HG02884 (cell line): ENCODE results near the gene ITPKC.

Experiments
- ATAC-seq: cut with Tn5 transposase; IDR thresholded peaks from one replicate; pipeline ENCODE4 v1.9.1; 2021; ENCODE audit warnings: mild to moderate bottlenecking, moderate library complexity; ENCODE audit not compliant: unreplicated experiment

ITPKC gene

DNA sequence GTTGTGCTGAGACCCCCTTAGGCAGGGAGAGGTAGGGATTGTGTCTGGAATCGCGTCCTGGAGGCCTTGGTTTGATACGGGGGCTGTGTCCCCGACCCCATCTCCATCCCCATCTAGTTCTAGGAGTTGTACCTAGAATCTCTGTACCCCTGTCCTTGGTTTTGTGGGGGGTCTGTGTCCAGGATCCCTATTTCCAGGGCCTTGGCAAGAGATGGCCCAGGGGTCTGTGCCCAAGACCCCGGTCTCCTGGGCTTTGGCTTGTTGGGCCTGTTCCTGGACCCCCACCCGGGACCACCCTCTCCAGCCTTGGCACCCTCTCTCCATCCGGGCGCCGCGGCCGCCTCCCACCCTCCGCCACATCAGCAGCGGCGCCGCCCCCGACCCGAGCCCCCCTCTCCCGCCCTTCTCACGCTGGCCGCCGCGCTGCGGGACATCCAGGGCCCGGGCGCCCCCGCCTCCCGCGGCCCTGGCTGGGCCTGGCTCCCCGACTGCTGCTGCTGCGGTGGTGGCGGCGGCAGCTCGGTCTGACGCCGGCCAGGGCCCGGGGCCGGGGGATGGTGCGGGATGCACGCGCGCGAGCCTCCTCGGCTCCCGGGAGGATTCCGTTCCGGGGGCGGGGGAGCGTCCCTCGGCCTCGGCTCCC, 26.7 kb upstream of the ITPKC start, which contains the start of gene NUMBL:
TSS of gene NUMBL (minus strand) at position 602 of the 643 bp plus-strand sequence. CDS start at position 434, 168 bp downstream.
- ATAC-seq = peak; percentile 38

DNA sequence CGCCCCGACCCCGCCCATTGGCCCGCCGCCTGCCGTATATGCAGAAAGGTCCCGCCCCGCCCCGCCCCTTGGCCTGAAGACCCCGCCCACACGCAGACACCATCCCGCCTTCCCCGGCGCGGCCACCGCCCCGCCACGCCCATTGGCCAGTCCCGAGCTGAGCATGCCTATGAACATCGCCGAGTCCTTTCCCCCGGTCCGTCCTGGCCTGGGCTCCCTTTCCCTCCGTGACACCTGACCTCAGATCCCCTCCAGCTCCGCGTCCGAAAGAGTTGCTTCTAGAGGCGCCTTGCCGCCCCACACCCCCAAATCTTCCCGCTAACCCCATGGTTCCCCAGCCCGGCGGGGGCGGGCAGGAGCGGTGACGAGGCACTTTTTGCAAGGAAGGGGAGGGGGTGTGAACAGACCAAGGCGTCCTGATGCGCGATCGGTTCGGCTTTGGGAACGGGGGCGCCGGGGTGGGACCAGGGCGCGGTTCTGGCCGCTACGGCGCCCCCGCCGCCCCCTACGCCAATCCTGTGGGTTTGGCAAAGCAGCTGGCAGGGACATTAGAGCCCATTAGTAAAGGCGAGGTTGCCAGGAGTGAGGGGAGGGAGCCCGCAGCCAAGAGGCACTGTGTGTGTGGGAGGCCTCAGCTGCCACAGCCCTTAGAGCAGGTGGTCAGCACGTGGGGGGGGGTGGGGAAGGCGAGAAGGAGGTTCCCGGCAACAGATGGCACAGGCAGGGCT, 26.1 kb upstream of the ITPKC start:
- ATAC-seq = peak; percentile 54

DNA sequence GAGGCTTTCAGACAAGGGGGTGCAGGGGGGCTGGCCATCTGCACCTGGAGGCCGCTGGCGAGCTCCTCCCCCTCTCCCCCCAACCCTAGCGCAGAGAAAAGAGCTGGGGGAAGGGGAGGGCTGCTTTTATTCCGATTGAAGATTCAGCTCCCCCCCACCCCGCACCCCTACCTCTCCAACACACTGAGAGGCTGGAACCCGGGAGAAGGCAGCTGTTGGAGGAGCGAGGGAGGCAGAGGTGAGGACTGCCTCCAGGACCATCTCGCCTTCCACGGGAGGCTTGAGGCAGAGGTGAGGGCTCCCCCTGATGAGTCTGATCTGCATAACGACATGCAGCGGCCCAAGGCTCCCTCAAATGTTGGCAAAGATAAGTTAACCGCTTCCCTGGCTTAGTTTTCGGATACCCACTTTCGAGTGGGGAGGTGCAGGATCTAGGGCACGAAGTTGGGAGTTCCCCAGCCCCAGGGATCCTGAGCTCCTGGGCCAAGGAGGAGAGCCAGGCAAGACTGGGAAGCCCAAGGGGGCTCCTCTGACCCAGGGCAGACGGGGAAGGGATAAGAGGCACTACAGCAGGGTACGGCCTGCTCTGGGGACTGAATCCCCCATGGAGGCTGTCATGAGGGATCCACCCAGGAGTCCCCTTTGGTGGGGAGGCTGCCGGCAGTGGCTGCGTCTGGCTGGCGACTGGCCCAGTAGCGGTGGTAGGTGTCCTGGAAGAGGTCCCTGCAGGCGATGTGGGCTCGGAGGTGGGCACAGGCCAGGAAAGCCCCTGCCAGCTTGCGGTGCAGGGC, 25.3 kb upstream of the ITPKC start:
- no peak for ATAC-seq

DNA sequence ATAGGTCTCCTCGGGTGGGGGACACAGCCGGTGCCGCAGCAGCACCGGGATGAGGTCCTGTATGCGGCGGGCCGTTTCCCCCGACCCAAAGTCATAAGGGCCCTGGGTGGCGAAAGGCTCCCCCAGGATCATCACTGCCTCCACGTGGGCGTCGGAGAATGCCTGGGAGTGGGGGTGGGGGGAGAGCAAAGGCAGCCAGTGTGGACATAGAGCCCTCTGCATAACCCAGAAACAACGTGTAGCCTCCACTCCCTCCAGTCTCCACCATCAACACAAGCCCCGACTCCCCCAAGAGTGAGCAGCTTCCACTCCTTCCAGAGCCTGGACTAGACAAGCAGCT, 24.7 kb upstream of the ITPKC start:
- ATAC-seq = no peak

DNA sequence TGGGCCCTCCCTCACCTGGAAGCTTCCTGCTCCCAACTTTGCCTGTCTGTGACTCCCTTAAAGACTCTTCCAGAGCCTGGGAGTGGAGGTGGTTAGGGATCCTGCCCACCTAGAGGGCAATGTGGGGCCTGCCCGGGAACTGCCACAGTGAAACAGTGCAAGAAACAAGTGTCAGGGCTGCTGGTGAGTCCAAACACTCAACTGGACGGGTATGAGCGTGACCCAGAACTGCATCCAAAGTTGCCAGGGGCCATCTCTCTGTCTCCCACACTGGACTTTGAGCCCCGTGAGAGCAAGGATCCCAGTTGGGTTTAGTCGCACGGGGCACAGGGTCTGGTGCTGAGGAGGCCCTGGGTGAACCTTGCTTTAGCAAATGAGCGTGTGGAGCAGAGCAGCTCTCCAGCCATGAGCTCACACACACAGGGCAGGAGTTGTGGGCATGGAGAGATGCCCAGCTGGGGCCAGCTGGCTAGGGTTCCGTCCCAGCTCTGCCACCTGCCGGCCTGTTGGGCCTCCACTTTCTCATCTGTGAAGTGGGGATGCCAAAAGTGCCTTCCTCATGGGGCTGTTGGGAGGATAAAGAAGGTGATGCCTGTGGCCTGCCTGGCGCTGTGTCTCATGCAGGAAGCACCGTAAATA, 23.6 kb upstream of the ITPKC start:
- no peak for ATAC-seq

DNA sequence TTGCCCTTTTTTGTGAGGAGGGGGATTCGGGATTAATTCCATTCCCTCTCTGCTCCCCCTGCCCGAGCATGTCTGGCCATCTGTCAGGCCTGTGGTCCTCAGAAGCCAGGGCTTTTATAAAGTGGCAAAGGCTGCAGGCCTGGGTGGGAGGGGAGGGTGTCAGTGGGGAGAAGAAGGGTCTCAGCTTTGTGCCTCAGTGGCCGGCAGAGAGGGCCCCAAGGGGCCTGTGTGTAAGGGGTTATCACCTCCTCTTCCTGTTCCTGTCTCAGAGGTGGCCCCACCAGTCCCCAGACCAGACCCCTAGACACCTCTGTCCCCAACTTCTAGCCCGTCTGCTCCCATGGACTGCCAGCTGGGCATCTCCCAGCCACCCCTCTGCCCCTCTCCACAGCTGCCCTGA, 23.0 kb upstream of the ITPKC start:
- ATAC-seq = no peak

DNA sequence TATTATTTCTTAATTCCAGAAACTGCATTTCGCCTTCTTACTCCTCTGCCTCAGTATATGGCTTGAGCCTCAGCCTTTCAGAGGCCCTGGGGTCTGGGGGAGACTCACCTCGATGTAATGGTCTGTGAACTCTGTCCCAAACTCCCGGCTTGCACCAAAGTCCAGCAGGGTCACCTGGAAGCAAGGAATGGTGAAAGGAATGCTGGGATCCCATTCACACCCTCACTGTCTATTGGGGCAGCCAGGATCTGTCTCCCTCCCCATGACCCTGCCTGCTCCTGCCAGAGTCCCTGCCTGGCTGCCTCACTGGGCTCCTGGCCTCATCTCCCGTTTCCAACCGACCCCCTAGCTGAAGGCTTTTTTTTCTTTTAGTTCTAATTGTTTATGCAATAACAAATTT, 21.0 kb upstream of the ITPKC start:
- ATAC-seq = no peak

DNA sequence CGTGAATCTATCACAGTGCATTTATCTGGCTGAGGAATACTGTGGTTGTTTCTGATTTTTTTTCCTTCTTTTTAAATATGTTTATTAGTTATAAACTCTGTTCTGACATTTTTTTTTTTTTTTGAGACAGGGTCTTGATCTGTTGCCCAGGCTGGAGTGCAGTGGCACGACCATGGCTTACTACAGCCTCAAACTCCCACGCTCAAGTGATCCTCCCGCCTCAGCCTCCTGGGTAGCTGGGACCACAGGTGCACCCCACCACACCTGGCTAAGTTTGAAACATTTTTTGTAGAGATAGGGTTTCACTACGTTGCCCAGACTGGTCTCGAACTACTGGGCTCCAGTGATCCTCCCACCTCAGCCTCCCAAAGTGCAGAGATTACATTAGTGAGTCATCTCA, 19.9 kb upstream of the ITPKC start:
- no peak for ATAC-seq

DNA sequence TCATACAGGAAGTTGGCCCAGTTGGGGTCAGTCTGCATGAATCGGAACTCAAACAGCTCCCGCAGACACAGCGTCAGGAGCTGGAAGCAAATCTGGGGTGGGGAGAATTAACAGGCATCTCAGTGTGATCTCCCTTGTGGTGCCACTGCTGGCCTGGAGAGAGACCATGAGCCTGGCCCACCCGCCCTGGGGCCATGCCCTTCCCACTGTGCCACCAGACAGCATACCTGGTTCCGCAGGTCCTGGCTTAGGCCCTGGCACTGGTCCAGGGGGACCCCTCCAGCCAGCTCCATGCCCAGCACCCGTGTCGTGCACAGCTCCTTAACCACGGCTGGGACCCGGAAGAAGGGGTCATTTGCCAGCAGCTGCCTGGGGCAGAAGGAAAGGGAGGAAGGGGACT, 16.8 kb upstream of the ITPKC start:
- no peak for ATAC-seq

DNA sequence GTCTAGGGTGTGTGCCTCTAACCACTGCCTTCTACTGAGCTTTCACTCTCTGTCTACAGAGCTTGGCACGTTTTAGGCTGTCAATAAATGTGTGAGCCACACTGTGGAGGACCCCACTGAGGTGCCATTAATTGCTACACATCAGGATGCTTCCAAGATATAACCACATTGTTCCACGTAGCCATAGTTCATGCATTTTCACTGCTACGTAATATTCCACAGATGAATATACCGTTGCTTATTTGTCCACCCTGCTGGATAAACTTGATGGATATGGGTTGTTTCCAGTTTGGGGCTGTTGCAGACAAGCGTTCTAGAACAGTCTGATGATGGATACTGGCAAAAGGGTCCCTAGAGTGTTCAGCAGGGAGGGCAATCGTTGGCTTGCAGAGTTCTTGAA, 15.2 kb upstream of the ITPKC start:
- ATAC-seq = no peak

DNA sequence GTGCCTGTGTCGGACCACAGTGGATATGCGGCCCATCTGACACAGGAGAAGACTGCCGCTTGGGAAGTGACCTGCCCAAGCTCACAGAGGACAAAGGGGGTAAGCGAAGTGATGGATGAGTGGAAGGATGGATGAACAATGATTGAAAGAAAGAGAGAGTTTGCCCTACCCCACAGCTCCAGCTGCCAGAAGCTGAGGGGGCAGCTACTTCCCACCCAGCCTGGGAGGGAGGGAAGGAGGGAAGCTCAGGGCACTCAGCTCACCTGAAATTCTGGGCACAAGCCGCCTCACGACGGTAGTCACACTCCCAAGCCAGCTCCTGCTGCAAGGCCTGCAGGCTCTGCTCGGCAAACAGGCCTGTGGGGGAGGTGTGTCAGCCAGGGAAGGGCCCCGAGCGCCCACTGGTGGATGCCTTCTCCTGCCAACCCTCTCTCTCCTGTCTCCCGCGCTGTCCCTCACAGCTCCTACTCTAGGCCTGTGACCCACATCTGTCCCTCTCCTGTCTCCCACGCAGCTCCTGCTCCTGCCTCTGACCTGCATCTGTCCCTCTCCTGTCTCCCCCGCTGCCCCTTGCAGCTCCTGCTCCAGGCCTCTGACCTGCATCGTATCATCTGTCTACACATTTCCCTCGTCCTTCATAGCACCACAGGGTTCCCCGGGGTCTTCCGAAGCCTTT, 14.4 kb upstream of the ITPKC start:
- ATAC-seq = no peak

DNA sequence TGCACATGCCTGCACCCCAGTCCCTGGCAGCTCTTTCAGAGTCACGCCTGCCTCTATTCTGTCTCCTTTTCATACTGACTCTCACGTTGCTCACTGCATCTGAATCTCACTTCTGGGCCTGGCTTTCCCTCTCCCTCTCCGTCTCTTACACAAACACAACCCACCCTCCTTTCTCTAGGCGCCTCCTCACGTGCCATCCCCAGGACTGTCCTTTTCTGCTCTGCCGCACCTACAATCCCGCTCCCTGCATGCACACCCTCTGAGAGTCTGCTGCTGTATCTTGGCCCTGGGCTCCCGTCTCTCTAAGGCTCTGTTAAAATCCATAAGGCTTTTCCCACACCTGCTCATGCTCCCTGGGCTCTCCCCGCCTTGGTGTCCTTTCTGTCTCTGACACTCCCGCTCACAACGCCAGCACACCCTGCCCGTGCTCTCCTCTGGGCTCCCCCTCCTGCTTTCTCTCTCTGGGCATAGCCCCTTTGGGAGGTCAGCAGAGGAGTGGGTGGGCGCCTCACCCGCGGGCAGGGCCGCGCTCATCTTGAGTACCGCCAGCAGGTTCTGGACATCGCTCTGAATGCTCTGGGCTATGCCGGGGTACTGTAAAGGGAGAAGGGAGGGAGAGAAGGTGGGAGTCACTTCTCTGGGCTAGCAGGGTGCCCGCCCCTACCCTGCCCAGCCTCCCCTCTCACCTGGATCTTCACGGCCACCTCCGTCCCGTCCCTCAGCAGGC, 13.7 kb upstream of the ITPKC start:
- no peak for ATAC-seq

DNA sequence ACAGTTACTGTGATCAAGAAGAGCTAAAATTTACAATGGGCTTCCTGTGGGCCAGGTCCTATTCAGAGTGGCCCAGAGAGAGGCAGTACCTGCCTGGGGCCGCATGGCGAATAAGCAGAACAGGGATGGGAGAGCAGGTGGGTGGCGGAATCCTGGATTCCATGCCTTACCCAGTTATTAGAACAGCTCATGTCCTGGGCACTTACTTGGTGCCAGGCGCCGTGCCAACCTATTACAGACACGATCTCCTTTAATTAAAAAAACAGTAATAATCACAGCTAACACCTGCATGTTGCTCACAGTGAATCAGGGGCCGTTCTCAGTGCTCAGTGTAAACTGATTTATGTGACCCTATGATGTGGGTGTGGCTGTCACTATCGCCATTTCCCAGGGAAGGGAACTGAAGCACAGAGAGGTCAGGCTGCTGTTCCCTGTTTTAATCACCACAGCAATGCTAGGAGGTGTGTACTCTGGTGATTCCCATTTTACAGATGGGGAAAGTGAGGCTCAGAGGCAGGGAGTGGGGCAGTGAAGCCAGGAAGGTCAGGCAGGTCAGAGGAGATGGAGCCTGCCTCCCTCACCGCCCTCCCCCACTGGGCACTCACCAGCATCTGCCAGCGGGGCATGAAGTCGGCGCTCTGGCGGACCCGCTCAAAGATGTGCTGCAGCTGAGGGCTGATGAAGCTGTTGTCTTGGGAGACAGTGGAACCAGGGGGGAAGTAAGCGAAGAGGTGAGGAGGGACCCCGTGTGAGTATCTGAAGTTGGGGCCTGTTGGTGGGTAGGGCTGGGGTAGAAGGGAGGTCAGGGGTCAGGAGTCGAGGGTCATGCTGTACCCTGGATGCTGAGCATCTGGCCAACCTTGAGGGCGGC, 12.2 kb upstream of the ITPKC start:
- ATAC-seq = no peak

DNA sequence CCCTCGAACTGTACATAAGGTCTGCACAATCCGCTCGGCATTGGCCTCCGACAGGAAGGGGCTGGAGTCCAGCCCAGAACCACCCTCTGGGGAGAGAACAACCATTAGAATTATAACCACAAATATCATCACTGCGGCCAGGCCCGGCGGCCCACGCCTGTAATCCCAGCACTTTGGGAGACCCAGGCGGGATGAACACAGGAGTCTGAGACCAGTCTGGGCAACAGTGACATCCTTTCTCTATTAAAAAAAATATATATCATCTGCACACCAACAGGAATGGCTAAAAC, 11.6 kb upstream of the ITPKC start:
- no peak for ATAC-seq

DNA sequence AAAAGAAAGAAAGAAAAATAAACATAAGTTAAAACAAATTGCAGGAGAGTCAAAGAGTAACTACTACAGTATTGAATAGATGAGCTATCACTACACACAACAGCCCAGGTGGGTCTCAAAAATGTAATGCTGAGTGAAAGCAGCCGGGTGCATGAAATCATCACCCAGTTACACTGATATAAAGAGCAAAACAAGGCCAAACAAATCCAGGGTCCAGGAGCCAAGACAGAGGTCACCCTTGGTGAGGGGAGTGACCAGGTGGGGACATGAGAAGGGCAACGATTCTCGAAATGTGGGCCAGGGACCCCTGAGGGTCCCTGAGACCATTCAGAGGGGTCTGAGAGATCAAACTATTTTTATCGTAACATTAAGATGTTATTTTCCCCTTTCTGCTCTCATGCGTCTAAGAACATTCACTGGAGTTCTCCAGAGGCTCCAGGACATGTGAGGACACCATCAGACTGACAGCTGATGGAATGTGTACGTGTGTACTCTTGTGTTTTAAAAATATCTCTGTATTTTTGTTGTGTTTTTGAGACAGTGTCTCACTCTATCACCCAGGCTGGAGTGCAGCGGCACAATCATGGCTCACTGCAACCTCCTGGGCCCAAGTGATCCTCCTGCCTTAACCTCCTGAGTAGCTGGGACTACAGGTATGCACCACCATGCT, 10.8 kb upstream of the ITPKC start:
- ATAC-seq = no peak

DNA sequence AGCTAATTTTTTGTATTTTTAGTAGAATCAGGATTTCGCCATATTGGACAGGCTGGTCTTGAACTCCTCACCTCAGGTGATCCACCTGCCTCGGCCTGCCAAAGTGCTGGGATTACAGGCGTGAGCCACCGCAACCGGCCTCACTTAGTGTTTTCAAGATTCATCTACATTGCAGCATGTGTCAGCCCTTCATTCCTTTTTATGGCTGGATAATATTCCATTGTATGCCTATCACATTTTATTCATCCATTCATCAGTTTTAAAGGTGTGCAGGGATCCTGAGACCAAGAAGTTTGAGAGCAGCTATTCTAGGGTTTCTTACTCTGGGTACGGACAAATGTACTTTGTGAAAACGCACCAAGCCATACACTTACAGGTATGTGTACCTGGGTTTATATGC, 9.3 kb upstream of the ITPKC start:
- ATAC-seq = no peak

DNA sequence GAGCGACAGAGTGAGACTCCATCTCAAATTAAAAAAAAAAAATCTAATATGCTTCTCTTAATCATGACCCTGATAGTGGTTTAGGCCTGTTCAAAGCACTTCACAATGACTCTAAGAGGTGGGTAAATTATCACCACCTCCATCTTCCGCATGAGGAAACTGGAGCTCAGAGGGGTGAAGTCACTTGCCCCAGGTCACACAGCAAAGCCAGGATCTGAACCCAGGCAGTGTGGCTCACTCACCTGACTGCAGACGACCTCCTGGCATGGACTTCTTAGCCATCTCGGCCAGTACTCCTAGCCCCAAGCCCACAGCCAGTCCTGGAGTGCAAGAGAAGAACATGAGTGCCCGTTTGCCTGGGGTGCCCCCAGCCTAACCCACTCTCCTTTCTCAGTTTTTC, 7.1 kb upstream of the ITPKC start:
- no peak for ATAC-seq

DNA sequence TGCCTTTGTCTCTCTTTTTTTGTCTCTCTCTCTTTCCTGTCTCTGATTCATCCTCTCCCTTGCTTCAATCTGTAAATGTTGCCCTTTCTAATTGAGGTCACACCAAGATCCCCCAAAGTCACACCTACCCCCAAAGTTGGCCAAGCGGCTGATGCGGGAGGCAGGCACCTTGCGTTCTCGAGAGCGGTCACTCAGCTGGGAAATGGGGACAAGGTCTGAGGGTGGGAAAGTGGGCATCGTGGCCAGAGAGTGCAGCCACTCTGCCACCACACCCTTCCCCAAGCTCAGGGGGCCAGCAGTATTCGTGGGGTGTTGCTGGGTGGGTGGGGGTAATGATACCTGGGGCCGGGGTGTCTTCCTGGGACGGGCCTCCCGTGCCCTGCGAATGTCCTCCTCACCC, 3.0 kb upstream of the ITPKC start:
- no peak for ATAC-seq
